KOPT-K1 (cell line): Measurements from ENCODE around the gene TGFBR3L.
A peak's percentile ranks its signal among the peaks of the same experiment; 100 is the strongest.

ENCODE experiments used
- H3K27ac ChIP-seq: fragments of 200-600 bp; sonication (generic); 2 replicates; pipeline ENCODE4 v1.5.1; 2016; ENCODE audit warnings: antibody characterized with exemption, mild to moderate bottlenecking, low read depth, low read length; ENCODE audit not compliant: poor library complexity, severe bottlenecking
- H3K36me3 ChIP-seq: fragments of 200-600 bp; sonication (generic); 2 replicates; pipeline ENCODE4 v1.5.1; 2017; ENCODE audit warnings: antibody characterized with exemption, mild to moderate bottlenecking, low read length, moderate library complexity; ENCODE audit not compliant: insufficient read depth
- H3K9me3 ChIP-seq: fragments of 200-600 bp; sonication (generic); 2 replicates; pipeline ENCODE4 v1.5.1; 2017; ENCODE audit warnings: antibody characterized with exemption, low read length, mild to moderate bottlenecking; ENCODE audit not compliant: insufficient read depth, poor library complexity, severe bottlenecking

The TGFBR3L gene

DNA sequence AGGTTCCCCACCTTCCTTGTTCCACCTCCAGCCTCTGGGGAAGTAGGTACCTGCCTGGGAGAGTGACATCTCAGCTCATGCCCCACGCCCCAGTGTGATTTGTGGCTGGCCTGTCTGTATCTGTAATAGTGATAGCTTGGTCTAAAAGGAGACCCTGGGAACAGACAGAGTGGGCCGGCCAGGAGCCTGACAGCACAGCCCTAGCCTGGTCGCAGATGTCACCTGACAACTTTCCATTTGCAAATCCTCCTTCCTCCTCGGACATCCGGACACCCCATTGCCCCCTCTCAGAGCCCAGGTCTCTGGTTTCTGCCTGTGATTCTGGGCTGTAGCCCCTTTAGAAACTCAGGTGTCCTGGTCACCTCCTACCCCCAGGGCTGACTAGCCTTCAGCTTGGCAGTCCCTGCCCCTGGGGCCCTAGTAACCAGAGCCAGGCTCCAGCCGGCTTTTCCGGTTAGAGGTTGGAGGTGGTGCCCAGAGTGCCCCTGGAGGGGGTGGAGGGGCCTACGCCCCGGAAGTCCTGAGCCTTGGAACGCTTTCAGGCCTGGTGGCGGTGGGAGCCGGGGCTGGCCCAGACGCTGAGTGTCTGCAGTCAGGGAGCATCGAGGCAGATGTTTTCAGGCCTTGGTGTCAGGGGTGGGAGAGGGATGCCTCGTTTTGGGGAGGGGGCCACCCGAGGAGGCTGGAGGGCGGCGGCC, 19.9 kb upstream of the TGFBR3L start:
- H3K9me3 ChIP-seq, result no peaks in the 10 kb centered on the region

GRCh38 chr19:7895565-7895964, 19.1 kb upstream of the TGFBR3L start:
- H3K27ac ChIP-seq, result no peak overlapping the region

More for the DNA sequence above, 19.9 kb upstream of the TGFBR3L start:
- Histone ChIP-seq H3K36me3 (no peaks in the 10 kb centered on the region), H3K27ac (no peak overlapping the region)

GRCh38 chr19:7897292-7897691, 17.3 kb upstream of the TGFBR3L start:
- Histone ChIP-seq H3K27ac (no peak overlapping the region), H3K9me3 (no peaks in the 10 kb centered on the region), H3K36me3 (no peaks in the 10 kb centered on the region)

More at GRCh38 chr19:7895565-7895964, 19.1 kb upstream of the TGFBR3L start:
- Histone ChIP-seq H3K9me3 (no peaks in the 10 kb centered on the region), H3K36me3 (no peaks in the 10 kb centered on the region)

DNA sequence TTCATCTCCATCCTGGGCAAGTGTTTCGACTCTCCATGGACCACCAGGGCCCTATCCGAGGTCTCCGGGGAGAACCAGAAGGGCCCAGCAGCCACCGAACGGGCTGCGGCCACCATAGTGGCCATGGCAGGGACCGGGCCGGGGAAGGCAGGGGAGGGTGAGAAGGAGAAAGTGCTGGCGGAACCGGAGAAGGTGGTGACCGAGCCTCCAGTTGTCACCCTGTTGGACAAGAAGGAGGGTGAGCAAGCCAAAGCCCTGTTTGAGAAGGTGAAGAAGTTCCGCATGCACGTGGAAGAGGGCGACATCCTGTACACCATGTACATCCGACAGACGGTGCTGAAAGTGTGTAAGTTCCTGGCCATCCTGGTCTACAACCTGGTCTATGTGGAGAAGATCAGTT, 15.7 kb upstream of the TGFBR3L start:
- H3K36me3 ChIP-seq, result no peaks in the 10 kb centered on the region
- H3K27ac ChIP-seq, result no peak overlapping the region
- no peaks in the 10 kb centered on the region for H3K9me3 ChIP-seq

- H3K9me3 ChIP-seq, result no peaks in the 10 kb centered on the region
- H3K27ac ChIP-seq, result no peak overlapping the region
- H3K36me3 ChIP-seq, result no peaks in the 10 kb centered on the region
Measured at GRCh38 chr19:7899751-7900378, 14.8 kb upstream of the TGFBR3L start.

GRCh38 chr19:7900401-7900870, 14.2 kb upstream of the TGFBR3L start:
- no peaks in the 10 kb centered on the region for H3K9me3 ChIP-seq
- H3K36me3 ChIP-seq, result no peaks in the 10 kb centered on the region
- H3K27ac ChIP-seq, result no peak overlapping the region

- H3K9me3 ChIP-seq, result no peaks in the 10 kb centered on the region
- H3K36me3 ChIP-seq, result peaks cover 5% of the 10 kb centered on the region
- H3K27ac ChIP-seq, result no peak overlapping the region
Measured at GRCh38 chr19:7900931-7901330, 13.7 kb upstream of the TGFBR3L start.

DNA sequence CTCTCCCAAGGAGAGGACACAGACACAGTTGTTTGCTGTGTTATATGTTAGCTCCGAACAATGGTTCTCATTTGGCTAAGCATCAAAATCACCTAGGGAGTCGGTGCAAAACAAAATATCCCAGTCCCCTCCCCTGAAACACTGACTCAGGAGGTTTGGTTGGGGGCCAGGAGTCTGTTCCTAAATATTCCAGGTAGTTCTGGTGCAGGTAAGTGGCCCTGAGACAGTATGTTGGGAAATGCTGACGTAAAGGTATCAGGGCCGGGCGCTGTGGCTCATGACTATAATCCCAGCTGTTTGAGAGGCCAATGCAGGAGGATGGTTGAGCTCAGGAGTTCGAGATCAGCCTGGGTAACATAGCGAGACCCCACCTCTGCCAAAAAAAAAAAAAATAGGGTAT, 13.3 kb upstream of the TGFBR3L start:
- Histone ChIP-seq H3K27ac (no peak overlapping the region), H3K9me3 (no peaks in the 10 kb centered on the region), H3K36me3 (peaks cover 9% of the 10 kb centered on the region)

GRCh38 chr19:7902796-7903243, 11.8 kb upstream of the TGFBR3L start:
- Histone ChIP-seq H3K9me3 (no peaks in the 10 kb centered on the region), H3K27ac (peak overlapping the region; percentile 68), H3K36me3 (peaks cover 12% of the 10 kb centered on the region)

- peaks cover 12% of the 10 kb centered on the region for H3K36me3 ChIP-seq
- peak within 1 kb of the TSS; percentile 69 for H3K27ac ChIP-seq
- H3K9me3 ChIP-seq, result no peaks in the 10 kb centered on the region
Measured at GRCh38 chr19:7903244-7904073, 11.2 kb upstream of the TGFBR3L start, which contains the start of gene MAP2K7. Gene MAP2K7, plus strand, starts transcription at chr19:7903877. Its CDS starts 68 bp downstream, at chr19:7903945.

DNA sequence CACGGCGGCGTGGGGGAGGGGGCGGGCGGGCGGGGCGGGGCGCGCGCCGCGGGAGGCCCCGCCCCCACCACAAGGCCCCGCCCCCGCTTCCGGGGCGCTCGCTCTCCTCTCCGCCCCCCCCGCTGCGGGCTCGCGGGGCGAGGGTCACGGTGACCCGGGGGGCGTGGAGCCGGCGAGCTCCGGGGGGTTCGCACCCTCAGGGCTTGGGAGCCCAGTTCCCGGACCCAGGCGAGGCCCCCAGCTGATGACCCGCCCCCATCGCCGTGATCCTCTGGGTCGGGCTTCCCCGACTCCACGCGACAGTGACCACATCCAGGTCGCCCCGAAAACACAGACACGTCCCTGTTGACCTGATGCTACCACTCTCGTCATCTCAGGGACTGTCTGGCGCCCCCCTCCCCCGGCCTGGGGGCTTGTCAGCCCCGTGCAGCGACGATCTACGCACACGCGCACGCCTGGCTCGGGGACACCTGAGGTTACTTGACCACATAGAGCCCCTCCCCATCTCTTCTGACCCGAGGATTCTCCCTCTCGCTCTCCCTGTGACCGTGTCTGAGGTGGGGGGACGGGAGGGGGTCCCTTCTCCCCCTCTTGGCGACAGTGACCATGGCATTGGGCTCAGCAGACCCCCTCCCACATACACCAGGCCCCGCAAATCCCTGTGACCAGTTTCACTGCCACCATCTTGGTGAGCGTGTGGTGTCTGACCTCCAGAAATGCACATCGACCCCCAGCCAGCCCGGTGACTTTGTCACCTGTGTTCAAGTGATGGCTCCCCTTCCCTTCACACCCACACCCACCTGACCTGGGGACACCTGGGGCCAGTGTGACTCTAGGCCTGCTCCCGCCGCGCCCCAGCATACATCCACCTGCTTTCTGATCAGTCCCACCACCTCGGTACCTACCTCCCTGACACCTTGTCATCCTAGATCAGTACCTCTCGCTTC, 10.3 kb upstream of the TGFBR3L start:
- Histone ChIP-seq H3K9me3 (no peaks in the 10 kb centered on the region), H3K36me3 (peaks cover 12% of the 10 kb centered on the region), H3K27ac (peak overlapping the region; percentile 69)

DNA sequence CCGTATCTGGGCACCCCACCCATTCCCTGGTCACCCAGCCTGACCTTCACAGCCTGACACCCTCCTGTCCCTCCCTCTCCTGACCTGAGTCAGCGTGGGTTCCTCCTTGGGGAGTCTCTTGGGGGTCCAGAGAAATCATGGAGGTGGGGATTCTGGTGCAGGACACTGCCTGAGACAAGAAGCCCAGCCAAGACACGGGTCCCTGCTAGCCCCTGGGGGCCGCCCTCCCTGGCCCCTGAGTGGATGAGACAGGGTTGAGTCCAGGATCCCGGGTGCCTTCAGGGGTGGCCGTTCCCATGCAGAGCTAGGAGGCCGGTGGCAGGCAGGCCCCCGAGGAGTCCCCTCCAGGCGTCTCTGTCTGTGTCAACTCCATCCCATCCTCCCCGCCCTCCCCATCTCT, 9.4 kb upstream of the TGFBR3L start:
- H3K9me3 ChIP-seq, result no peaks in the 10 kb centered on the region
- H3K36me3 ChIP-seq, result peaks cover 16% of the 10 kb centered on the region
- H3K27ac ChIP-seq, result no peak overlapping the region

DNA sequence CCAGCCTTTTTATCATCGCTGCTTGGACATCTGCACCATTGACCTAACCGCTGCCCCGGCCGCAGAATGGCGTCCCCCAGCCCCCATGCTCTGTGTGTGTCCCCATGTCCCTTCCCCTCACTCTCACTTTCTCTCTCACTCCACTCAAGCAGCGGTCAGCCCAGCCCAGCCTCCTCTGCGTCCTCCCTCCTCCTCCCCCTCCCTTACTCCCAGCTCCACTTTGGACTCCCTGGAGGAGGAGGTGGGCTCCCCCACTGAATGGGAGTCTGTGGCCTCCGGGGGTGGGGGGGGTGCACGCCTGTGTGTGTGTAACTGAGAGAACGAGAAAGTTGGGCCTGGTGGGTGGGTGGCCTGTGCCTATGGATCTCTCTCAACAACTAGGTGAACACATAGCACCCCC, 8.8 kb upstream of the TGFBR3L start:
- Histone ChIP-seq H3K9me3 (no peaks in the 10 kb centered on the region), H3K36me3 (peaks cover 22% of the 10 kb centered on the region), H3K27ac (no peak overlapping the region)

DNA sequence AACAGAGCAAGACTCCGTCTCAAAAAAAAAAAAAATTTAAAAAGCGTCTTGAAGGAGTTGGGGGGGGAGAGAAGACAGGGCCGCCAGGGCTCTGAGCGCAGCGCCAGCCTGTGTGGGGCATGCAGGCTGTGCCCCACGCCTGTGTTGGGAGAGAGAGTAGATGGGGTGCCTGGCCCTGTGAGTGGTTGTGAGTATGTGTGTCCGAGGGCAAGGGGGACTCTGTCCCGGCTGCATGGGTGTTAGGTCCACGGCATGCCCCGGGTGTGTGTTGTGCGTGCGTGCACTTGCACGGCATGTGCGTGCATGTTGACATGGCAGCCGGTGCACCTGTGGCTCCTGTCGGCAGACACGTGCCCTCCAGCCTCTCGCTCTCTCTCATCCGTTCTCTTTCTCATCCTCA, 7.5 kb upstream of the TGFBR3L start:
- H3K36me3 ChIP-seq, result peaks cover 35% of the 10 kb centered on the region
- H3K27ac ChIP-seq, result no peak overlapping the region

More for the DNA sequence above, 7.5 kb upstream of the TGFBR3L start:
- H3K9me3 ChIP-seq, result no peaks in the 10 kb centered on the region
